OCI-LY1 (cell line): ENCODE measurements around the gene MIX23.

Experiments used
- CTCF ChIP-seq: fragments of 200-600 bp; sonication (generic), shearing (Covaris generic); IDR thresholded peaks from 2 replicates; pipeline ENCODE4 v1.5.1; 2017; ENCODE audit warnings: mild to moderate bottlenecking, antibody characterized with exemption, low read length, moderate library complexity, mixed read lengths
- EZH2 ChIP-seq: fragments of 200-600 bp; sonication (generic), shearing (Covaris generic); IDR thresholded peaks from 2 replicates; pipeline ENCODE4 v1.8.0; 2017; ENCODE audit warnings: borderline replicate concordance, mixed run types, mild to moderate bottlenecking, antibody characterized with exemption, low read length, moderate library complexity, mixed read lengths

GRCh38 chr3:122410639-122411038, 27.6 kb upstream of the MIX23 start:
- no peak for TF ChIP-seq CTCF
- TF ChIP-seq EZH2 = no peak
